GM12874 (cell line): ENCODE data around the gene ANXA11.

Source experiments
- CTCF ChIP-seq: IDR thresholded peaks from 2 replicates; pipeline ENCODE4 v1.5.1; 2011; ENCODE audit warnings: low read depth, mild to moderate bottlenecking, control low read depth, low read length, moderate library complexity; ENCODE audit not compliant: insufficient read depth

The ANXA11 gene

GRCh38 chr10:80205477-80206276 is at the start of gene ANXA11:
Gene ANXA11 (minus strand): TSS chr10:80205537. CDS start chr10:80172861, 32,676 bp downstream.
- no peak for TF ChIP-seq CTCF

DNA sequence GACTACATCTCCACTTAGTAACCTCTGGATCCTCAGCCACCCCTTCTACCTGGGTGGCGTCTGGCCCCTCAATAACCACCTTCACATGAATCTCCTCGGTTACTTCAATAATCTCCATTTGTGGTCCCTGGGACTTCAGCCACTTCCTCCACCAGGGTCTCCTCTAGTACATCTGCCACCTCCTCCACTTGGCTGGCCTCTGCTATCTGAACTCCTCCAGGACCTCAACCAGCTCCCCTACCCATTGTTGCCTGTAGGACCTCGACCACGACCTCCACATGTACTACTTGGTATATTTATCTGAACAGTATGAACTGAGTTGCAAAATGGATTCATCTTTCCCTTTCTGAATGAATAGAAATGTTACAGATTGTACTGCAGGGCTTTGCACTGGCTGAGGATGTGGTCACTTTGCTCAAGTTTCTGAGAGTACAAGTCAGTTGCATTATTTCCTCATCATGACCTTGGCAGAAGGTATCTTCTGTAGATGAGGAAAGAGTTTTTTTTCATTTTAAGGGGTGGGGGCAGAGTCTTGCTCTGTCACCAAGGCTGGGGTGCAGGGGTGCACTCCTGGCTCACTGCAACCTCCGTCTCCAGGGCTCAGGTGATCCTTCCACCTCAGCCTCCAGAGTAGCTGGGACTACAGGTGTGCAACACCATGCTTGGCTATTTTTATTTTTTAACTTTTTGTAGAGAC is 48.1 kb upstream of the ANXA11 start:
- no peak for TF ChIP-seq CTCF

DNA sequence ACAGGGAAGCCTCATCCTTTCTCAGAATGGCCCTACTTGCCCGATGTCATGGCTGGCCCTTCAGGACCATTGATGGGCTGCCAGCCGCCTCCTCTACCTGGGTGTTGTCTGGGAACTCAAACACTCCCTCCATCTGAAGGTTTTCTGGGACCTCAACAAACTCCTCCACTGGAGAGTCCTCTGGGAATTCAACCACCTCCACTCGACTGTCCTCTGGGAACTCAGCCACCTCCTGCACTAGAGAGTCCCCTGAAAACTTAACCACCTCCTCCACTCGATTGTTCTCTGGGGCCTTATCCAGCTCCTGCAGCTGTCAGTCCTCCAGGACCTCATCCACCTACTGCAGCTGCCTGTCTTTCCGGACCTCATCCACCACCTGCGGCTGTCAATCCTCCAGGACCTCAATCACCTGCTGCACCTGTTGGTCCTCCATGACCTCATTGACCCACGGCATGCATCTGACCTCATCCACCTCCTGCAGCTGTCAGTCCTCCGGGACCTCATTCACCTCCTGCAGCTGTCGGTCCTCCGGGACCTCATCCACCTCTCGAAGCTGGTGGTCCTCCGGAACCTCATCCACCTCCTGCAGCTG is 47.1 kb upstream of the ANXA11 start:
- no peak for TF ChIP-seq CTCF

DNA sequence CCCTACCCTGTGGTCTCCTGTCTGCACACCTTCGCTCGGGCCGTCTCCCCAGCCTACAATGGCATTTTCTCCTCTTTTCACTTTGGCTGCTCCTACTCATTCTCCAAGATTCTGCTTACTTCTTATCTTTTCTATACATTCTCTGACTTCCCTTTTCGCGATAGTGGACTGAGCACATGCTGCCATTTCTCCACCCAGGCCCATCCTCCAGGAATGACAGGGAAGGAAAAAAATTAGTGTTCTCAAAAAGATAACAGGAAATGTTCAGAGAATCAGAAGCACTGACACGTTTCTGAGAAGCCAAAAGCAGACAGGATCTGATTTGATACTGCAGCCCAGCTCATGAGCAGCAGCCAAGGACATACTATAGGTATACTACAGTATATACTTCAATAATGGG is 6.4 kb upstream of the ANXA11 start:
- TF ChIP-seq CTCF = no peak

DNA sequence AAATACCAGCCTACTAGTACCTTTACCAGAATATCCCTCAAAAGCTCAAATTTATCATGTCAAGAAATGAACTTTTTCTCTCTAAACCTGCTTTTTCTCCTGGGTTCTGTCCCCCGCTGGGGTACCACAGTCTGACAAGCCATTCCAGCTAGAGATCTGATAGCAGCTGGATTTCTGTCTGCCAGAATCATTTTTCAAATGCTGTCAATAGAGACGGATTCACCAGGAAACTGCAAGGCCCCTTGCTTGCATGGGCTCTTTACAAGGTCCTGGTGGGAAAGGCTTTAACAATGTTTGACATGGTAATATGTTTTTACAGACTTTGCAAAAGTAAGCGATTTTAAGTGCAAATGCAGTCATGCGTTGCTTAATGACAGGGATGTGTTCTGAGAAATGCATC is 4.9 kb upstream of the ANXA11 start:
- TF ChIP-seq CTCF = no peak

GRCh38 chr10:80207768-80208370 is 2.5 kb upstream of the ANXA11 start:
- TF ChIP-seq CTCF = no peak

DNA sequence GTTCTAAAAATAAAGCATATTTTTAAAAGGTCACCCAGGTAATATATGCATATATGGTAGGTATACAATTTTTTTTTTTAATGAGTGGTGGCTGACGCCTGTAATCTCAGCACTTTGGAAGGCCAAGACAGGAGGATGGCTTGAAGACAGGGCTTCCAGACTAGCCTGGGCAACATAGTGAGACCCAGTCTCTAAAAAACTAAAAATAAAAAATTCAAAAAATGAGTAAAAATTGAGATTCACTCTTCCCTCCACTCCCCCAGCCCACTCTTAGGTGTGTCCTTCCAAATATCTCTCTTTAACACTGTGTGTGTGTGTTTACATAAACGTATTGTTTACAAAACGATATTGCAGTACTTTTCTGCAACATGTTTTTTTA is 929 bp upstream of the ANXA11 start:
- TF ChIP-seq CTCF = no peak
